Bronchial epithelial cell (primary cell): ENCODE data around the gene TRERF1. TPM values are rescaled to one million over a fixed set of nuclear protein-coding genes. Genes with fewer than 3 reads are reported as not detected.

Experiments used
- DNase-seq: peaks from one replicate; pipeline ENCODE4 v3.0.0-alpha.2; 2010; ENCODE audit warnings: low read depth
- FAIRE-seq: peaks from 2 replicates; lab custom pipeline; 2011; peaks lifted over from hg19 to GRCh38; lab: Jason Lieb, UNC
- H3K27me3 ChIP-seq: 2 replicates; pipeline ENCODE4 v1.5.1; 2011; ENCODE audit warnings: low read length; ENCODE audit not compliant: control insufficient read depth, insufficient read depth
- H3K36me3 ChIP-seq: 2 replicates; pipeline ENCODE4 v1.5.1; 2011; ENCODE audit warnings: low read length; ENCODE audit not compliant: control insufficient read depth, insufficient read depth
- H3K4me3 ChIP-seq: 2 replicates; pipeline ENCODE4 v1.5.1; 2011; ENCODE audit warnings: mild to moderate bottlenecking, low read depth, low read length, control low read depth
- total RNA-seq: library from RNA; depleted of rRNA; stranded (reverse); fragments of >200 nt; gene quantifications from 2 replicates; pipeline ENCODE4 v1.2.1, GENCODE V29; 2014
- TF ChIP-seq, protein P1 (sequence below): IDR thresholded peaks from 2 replicates; pipeline ENCODE4 v1.5.1; 2011; ENCODE audit warnings: mild to moderate bottlenecking, moderate library complexity, low read length, control low read depth, inconsistent platforms; ENCODE audit not compliant: insufficient read depth, severe bottlenecking

Gene TRERF1
- total RNA-seq, 1 donor from 2014 or later: 1.8 TPM

DNA sequence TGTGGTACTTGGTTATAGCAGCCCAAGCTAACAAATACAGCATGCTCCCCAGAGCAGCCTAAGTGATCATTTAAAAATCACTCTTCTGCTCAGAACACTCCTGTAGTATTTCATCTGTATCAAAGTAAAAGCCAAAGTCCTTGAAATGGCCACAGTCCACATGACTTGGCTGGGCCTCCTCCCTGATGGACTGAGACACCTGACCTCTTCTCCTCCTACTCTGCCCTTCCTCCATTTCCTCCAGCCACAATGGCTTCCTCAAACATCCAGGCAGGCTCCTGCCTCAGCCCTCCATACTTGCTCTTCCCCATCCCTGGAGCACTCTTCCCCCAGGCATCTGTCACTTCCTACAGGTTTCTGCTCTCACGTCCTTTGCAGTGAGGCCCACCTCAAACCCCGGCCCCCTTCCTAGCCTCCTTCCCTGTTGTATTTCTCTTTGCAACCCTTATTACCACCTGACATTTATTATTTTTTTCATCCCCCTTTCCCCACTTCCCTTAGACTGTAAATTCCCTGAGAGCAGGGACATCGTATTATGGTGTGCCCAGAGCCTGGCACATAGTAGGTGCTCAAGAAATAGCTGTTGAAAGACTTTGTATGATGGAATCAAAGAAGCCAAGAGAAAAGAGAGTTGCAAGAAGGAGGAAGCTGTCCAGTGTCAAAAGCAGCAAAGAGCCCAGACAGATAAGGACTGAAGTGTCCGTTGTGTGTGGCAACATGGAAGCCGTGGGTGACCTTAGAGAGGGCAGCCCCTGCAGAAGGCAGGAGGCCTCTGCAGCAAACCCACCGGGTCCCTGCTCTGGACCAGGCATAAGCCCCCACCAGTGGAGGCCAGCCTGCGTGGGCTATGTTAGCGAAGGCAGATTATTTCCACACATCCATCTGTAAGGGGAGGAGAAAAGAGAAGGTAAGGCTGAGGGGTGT, 87.5 kb downstream of the TRERF1 start:
- FAIRE-seq (no peak), DNase-seq (no peak)
- no peak overlapping the region for H3K4me3 ChIP-seq
- H3K27me3 ChIP-seq: no peaks in the 10 kb centered on the region
- TF ChIP-seq, protein P1, sequence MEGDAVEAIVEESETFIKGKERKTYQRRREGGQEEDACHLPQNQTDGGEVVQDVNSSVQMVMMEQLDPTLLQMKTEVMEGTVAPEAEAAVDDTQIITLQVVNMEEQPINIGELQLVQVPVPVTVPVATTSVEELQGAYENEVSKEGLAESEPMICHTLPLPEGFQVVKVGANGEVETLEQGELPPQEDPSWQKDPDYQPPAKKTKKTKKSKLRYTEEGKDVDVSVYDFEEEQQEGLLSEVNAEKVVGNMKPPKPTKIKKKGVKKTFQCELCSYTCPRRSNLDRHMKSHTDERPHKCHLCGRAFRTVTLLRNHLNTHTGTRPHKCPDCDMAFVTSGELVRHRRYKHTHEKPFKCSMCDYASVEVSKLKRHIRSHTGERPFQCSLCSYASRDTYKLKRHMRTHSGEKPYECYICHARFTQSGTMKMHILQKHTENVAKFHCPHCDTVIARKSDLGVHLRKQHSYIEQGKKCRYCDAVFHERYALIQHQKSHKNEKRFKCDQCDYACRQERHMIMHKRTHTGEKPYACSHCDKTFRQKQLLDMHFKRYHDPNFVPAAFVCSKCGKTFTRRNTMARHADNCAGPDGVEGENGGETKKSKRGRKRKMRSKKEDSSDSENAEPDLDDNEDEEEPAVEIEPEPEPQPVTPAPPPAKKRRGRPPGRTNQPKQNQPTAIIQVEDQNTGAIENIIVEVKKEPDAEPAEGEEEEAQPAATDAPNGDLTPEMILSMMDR: no peak
- peaks cover 1% of the 10 kb centered on the region for H3K36me3 ChIP-seq

DNA sequence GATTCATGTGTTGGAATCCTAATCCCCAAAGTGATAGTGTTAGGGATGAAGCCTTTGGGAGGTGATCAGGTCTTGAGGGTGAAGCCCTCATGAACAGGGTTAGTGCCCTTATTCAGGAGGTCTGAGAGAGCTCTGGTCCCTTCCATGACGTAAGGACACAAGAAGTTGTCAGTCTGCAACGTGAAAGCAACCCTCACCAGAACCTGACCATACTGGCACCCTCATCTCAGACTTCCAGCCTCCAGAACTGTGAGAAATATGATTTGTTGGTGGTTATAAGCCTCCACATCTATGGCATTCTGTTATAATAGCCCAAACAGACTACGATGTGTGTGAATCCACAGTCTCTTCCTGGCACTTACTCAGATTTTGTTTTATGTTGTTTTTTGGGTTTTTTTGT, 90.7 kb downstream of the TRERF1 start:
- TF ChIP-seq, protein P1: no peak
- Histone ChIP-seq H3K36me3 (peaks cover 1% of the 10 kb centered on the region), H3K4me3 (no peak overlapping the region), H3K27me3 (no peaks in the 10 kb centered on the region)
- DNase-seq (no peak), FAIRE-seq (no peak)

DNA sequence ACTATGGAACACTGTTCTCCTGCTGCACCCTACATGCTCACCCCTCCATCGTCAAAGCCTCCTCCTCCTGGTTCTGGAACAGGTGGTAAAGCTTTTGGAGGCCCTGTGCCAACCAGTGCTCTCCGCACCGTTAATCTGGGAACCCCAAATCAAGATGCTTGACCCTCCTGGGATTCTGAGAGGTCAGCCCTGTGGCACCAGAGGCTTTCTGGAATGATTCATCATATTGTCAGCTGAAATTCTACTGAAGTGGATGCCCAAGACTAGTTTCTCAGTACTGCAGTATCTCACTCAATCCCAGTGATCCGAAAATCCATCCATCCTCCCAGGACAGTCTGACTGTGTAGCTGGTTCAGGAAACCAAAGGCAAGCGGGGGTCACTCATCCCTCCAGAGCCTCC, 92.7 kb downstream of the TRERF1 start:
- no peak for FAIRE-seq
- no peak overlapping the region for H3K4me3 ChIP-seq
- TF ChIP-seq, protein P1: no peak
- H3K36me3 ChIP-seq: peaks cover 1% of the 10 kb centered on the region
- no peak for DNase-seq
- no peaks in the 10 kb centered on the region for H3K27me3 ChIP-seq

DNA sequence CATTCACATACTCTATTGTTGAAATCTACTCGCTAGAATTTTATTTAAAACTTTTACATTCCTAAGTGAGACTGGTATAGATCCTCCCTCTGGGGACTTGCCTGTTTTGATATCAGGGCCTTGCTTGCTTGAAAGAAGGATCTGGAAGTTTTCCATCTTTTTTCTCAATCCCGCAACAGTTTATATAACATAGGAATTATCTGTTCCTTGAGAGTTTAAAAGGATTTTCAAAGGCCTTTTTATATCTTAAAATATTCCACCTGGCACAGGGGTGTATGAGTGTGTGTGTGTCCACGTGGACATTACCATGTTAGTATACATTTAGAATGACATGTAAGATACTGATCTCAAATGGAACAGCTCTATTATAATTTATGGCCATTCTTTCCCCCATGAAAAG, 96.3 kb downstream of the TRERF1 start:
- TF ChIP-seq, protein P1: no peak
- no peaks in the 10 kb centered on the region for H3K27me3 ChIP-seq
- DNase-seq: no peak
- no peaks in the 10 kb centered on the region for H3K36me3 ChIP-seq
- H3K4me3 ChIP-seq: no peak overlapping the region
- FAIRE-seq: no peak

DNA sequence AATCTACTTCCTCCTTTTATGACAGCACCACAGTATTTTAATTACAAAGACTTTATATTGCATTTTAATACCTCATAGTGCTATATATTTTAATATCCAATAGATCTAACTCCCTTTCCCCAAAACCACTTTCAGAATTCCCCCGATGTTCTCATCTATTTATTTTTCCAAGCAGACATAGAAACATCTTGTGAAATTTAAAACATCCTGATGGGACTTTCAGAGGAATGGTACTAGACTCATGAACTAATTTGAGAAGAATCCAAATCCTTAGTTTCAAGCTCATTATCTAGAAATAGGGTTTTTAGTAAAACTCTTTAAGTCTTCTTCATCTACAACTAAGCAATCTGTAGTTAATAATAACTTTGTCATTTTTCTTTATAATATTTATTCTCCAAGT, 97.0 kb downstream of the TRERF1 start:
- no peak overlapping the region for H3K4me3 ChIP-seq
- H3K36me3 ChIP-seq: no peaks in the 10 kb centered on the region
- H3K27me3 ChIP-seq: no peaks in the 10 kb centered on the region
- TF ChIP-seq, protein P1: no peak
- DNase-seq (no peak), FAIRE-seq (no peak)
